ENCODE measurements around the gene RPL37.

GRCh38 chr5:40790947-40791593 is 44.0 kb downstream of the RPL37 start:
- TF ChIP-seq, protein P1, sequence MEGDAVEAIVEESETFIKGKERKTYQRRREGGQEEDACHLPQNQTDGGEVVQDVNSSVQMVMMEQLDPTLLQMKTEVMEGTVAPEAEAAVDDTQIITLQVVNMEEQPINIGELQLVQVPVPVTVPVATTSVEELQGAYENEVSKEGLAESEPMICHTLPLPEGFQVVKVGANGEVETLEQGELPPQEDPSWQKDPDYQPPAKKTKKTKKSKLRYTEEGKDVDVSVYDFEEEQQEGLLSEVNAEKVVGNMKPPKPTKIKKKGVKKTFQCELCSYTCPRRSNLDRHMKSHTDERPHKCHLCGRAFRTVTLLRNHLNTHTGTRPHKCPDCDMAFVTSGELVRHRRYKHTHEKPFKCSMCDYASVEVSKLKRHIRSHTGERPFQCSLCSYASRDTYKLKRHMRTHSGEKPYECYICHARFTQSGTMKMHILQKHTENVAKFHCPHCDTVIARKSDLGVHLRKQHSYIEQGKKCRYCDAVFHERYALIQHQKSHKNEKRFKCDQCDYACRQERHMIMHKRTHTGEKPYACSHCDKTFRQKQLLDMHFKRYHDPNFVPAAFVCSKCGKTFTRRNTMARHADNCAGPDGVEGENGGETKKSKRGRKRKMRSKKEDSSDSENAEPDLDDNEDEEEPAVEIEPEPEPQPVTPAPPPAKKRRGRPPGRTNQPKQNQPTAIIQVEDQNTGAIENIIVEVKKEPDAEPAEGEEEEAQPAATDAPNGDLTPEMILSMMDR (IDR thresholded peaks at IDR 0.05), result no peak
- no peak for TF ChIP-seq POLR2A (IDR thresholded peaks at IDR 0.05)
